Heart left ventricle (tissue), 16 donors: ENCODE measurements around the gene AHRR. TPM values are rescaled to one million over a fixed set of nuclear protein-coding genes. Genes with fewer than 3 reads are reported as not detected.
"Not testable (repeated sequence)": the region's sequence is repeated elsewhere in the genome, so short reads cannot be mapped to it uniquely, and the experiment has no call there.

Experiments
- ATAC-seq, 4 donors: fragments of 200-7000 bp; cut with Tn5 transposase; one replicate each; pipeline ENCODE4 v1.9.1; 2020 to 2022; ENCODE audit warnings: moderate library complexity in 4 of 4, mild to moderate bottlenecking in 3 of 4, moderate number of reproducible peaks in 1 of 4
- DNase-seq, 5 donors: peaks; one replicate each; pipeline ENCODE4 v3.0.0-alpha.2; 2020
- H3K27ac ChIP-seq, 12 donors: fragments of 200-600 bp; sonication (generic) in 4 of 12; one replicate each; pipeline versions ENCODE4 v1.5.0 to v1.8.0; 2016 to 2022; ENCODE audit warnings: mild to moderate bottlenecking in 2 of 12
- H3K27me3 ChIP-seq, 9 donors: fragments of 200-600 bp; sonication (generic) in 2 of 9; one replicate each; pipeline versions ENCODE4 v1.5.1 to v1.8.0; 2016 to 2022; ENCODE audit warnings: mild to moderate bottlenecking in 3 of 9
- H3K36me3 ChIP-seq, 9 donors: fragments of 200-600 bp; sonication (generic) in 2 of 9; one replicate each; pipeline versions ENCODE4 v1.5.0 to v1.8.0; 2018 to 2022; ENCODE audit warnings: mild to moderate bottlenecking in 2 of 9
- H3K4me1 ChIP-seq, 12 donors: fragments of 200-600 bp; sonication (generic) in 4 of 12; one replicate each; pipeline versions ENCODE4 v1.5.0 to v1.8.0; 2016 to 2022; ENCODE audit warnings: mild to moderate bottlenecking in 3 of 12
- H3K4me3 ChIP-seq, 12 donors: fragments of 200-600 bp; sonication (generic) in 4 of 12; one replicate each; pipeline versions ENCODE4 v1.5.0 to v1.8.0; 2017 to 2022; ENCODE audit warnings: mild to moderate bottlenecking in 9 of 12, moderate library complexity in 4 of 12
- H3K9me3 ChIP-seq, 12 donors: fragments of 200-600 bp; sonication (generic) in 4 of 12; one replicate each; pipeline versions ENCODE4 v1.5.0 to v1.8.0; 2016 to 2022; ENCODE audit warnings: mild to moderate bottlenecking in 1 of 12
- POLR2A ChIP-seq, 2 donors: fragments of 450-650 bp; IDR thresholded peaks; one replicate each; pipeline ENCODE4 v1.6.1; 2017; ENCODE audit warnings: antibody characterized with exemption in 2 of 2, mild to moderate bottlenecking in 2 of 2, moderate library complexity in 2 of 2
- WGBS, 4 donors: extraction: QIAGEN DNeasy Blood & Tissue Kit in 2 of 4; methylation state at CpG; one replicate each; pipeline versions ENCODE4 v1.1.5 to v1.1.7; 2013 to 2018; 5-methylcytosine and 5-hydroxymethylcytosine counted together
- intact Hi-C, 10 donors: fragments of 100-400 bp; cut with DNase I; formaldehyde crosslinking; loops; one replicate each; pipeline versions ENCODE4 v1.11.1 to v1.14.2; 2022
- polyA plus RNA-seq, 2 donors: library from polyadenylated mRNA; stranded (reverse); fragments of 200-250 nt; gene quantifications; one replicate each; pipeline ENCODE4 v1.2.3, GENCODE V29; 2013
- total RNA-seq, 9 donors: library from RNA; depleted of rRNA in 2 of 9; stranded (reverse); fragments of >200 nt in 2 of 9; fragmentation: NEBNext Ultra II Directional in 3 of 9; extraction: Animal tissue kit (Norgen Biotek cat#: 25700) in 3 of 9; gene quantifications; one replicate each; pipeline versions ENCODE4 v1.1.0 to v1.2.4, GENCODE V29; 2016 to 2023
- TF ChIP-seq, protein P1 (sequence below), 12 donors: fragments of 200-600 bp; sonication (generic) in 4 of 12; IDR thresholded peaks; one replicate each; pipeline versions ENCODE4 v1.5.0 to v1.8.0; 2018 to 2022; ENCODE audit warnings: antibody characterized with exemption in 12 of 12, mild to moderate bottlenecking in 5 of 12
- donor health status: ischemic (EF 13 %, LVEDD 7.1; RV severe dilation, severe dysfunction).
- donor health status: healthy with polysubstance abuse.
- donor health status: DM: no; HTN: yes; CAD: no.
- donor health status: DM: no; HTN: no; CAD: no.
- donor health status: ischemic (EF 25% LVEDD 6.9; RV normal size, moderate dysfunction).
- donor health status: ischemic (EF 25% LVEDD 5.7; RV mildly dilated, moderate dysfunction).
- donor health status: healthy.
- donor health status: DM: yes; HTN: yes; CAD: no.
- donor health status: ischemic (EF 35%, LVEDD 5.7; RV mildly dilated, moderate dysfunction).
- donor health status: nonischemic (EF 11% LVEDD 7.7; RV severe dilation, severe dysfunction).
- donor health status: DM: yes; HTN: yes; CAD: no.
- donor health status: PGD.
- donor health status: ischemic (EF 29% LVEDD 5.4; RV normal size, mild dysfunction).
- donor health status: nonischemic (EF 23%, LVEDD 6.1; RV moderate dilation, normal function).

AHRR gene
- total and polyA plus RNA-seq, 11 donors = 0.11 to 0.69 (median 0.26) TPM; not detected in 2

DNA sequence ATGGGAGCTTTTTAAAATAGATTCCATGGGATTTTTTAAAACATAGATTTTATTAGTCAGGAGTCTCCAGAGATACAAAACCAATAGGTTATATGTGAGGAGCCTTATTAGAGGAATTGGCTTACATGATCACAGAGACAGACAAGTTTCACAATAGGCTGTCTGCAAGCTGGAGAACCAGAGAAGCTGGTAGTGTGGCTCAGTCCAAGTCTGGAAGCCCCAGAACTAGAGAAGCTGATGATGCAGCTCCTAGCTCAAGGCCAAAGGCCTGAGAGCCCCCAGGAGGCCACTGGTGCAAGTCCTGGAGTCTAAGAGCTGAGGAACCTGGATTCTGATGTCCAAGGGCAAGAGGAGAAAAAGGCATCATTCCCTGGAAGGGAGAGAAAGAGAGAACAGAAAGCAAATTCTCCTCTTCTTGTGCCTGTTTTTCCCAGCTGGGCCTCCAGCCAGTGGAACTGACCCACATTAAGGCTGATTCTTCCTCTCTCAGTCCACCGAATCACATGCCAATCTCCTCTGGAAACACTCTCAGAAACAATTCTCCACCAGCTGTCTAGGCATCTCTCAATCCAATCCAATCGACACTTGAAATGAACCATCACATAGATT, 59.3 kb downstream of the AHRR start:
- no peak overlapping the region for H3K27ac ChIP-seq
- no peaks in the 10 kb centered on the region for H3K36me3 ChIP-seq
- H3K4me3 ChIP-seq = no peak overlapping the region
- H3K4me1 ChIP-seq = no peaks in the 10 kb centered on the region
- H3K27me3 ChIP-seq = peaks cover 0 to 2% (median 0%) of the 10 kb centered on the region in 9 donors
- DNase-seq = peak in 1 of 5 donors; percentile 23
- peaks cover 0 to 47% (median 8%) of the 10 kb centered on the region in 12 donors for H3K9me3 ChIP-seq
- WGBS, 4 donors = 72 to 86% (median 79%) methylated on average over 2 of the region's 2 CpGs
- no peak for TF ChIP-seq POLR2A (IDR thresholded peaks at IDR 0.05)
- TF ChIP-seq, protein P1, sequence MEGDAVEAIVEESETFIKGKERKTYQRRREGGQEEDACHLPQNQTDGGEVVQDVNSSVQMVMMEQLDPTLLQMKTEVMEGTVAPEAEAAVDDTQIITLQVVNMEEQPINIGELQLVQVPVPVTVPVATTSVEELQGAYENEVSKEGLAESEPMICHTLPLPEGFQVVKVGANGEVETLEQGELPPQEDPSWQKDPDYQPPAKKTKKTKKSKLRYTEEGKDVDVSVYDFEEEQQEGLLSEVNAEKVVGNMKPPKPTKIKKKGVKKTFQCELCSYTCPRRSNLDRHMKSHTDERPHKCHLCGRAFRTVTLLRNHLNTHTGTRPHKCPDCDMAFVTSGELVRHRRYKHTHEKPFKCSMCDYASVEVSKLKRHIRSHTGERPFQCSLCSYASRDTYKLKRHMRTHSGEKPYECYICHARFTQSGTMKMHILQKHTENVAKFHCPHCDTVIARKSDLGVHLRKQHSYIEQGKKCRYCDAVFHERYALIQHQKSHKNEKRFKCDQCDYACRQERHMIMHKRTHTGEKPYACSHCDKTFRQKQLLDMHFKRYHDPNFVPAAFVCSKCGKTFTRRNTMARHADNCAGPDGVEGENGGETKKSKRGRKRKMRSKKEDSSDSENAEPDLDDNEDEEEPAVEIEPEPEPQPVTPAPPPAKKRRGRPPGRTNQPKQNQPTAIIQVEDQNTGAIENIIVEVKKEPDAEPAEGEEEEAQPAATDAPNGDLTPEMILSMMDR (IDR thresholded peaks at IDR 0.05) = no peak
- ATAC-seq = no peak
- intact Hi-C loops = no loop called here

DNA sequence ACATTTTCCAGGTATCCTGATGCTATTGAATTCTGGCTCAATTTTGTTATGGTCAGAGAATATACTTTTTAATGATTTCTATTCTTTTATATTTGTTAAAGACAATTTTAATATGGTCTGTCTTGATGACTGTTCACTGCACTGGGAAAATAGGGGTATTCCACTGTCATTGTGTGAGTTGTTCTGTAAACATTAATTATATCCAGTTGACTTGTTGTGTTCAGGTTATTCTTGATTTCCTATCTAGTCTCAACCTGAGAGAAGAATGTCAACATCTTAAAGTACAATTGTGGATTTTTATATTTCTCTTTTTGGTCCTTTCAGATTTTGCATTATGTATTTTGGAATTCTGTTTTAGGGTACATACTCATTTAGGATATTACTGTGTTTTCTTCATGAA, 61.6 kb downstream of the AHRR start:
- no peaks in the 10 kb centered on the region for H3K36me3 ChIP-seq
- intact Hi-C loops = no loop called here
- no peak for ATAC-seq
- peaks cover 0 to 9% (median 0%) of the 10 kb centered on the region in 9 donors for H3K27me3 ChIP-seq
- no peaks in the 10 kb centered on the region for H3K4me1 ChIP-seq
- H3K9me3 ChIP-seq = peaks cover 0 to 54% (median 8%) of the 10 kb centered on the region in 12 donors
- no peak overlapping the region for H3K4me3 ChIP-seq
- DNase-seq = no peak
- H3K27ac ChIP-seq = no peak overlapping the region
- no peak for TF ChIP-seq POLR2A (IDR thresholded peaks at IDR 0.05)
- TF ChIP-seq, protein P1 (IDR thresholded peaks at IDR 0.05) = no peak

DNA sequence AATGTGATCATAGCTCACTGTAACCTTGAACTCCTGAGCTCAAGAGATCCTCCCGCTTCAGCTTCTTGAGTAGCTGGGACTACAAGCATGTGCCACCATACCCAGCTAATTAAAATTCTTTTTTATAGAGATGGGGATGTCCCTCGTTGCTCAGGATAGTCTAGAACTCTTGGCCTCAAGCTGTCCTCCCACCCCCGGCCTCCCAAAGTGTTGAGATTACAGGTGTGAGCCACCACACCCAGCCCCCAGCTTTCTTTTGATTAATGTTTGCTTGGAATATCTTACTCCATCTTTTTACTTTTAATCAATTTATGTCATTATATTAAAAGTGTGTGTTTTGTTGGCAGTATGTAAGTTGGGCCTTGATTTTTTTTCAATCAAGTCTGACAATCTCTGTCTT, 62.1 kb downstream of the AHRR start:
- Histone ChIP-seq H3K27ac (no peak overlapping the region), H3K36me3 (no peaks in the 10 kb centered on the region), H3K27me3 (peaks cover 0 to 15% (median 0%) of the 10 kb centered on the region in 9 donors), H3K9me3 (peaks cover 0 to 54% (median 8%) of the 10 kb centered on the region in 12 donors), H3K4me3 (no peak overlapping the region), H3K4me1 (no peaks in the 10 kb centered on the region)
- DNase-seq (no peak), ATAC-seq (no peak)
- intact Hi-C loops = no loop called here
- TF ChIP-seq, protein P1 (IDR thresholded peaks at IDR 0.05) = no peak
- TF ChIP-seq POLR2A (IDR thresholded peaks at IDR 0.05) = no peak
- 68 to 82% (median 72%) methylated on average over 3 of the region's 3 CpGs for WGBS, 4 donors

DNA sequence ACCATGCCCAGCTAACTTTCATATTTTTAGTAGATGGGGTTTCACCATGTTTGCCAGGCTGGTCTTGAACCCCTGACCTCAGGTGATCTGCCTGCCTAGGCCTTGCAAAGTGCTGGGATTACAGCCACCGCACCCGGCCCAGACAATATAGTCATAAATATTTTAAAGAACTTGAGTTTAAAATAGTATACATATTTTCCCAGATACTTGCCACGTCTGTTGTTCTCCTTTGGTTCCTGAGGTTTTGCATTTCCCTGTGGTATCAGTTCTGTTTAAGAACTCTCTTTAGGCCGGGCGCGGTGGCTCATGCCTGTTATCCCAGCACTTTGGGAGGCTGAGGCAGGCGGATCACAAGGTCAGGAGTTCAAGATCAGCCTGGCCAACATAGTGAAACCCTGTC, 63.1 kb downstream of the AHRR start:
- H3K36me3 ChIP-seq, H3K4me1 ChIP-seq, intact Hi-C loops, H3K27ac ChIP-seq, DNase-seq, H3K4me3 ChIP-seq, ATAC-seq: not testable (repeated sequence)
- Histone ChIP-seq H3K27me3 (peaks cover 0 to 17% (median 0%) of the 10 kb centered on the region in 9 donors), H3K9me3 (peaks cover 0 to 54% (median 8%) of the 10 kb centered on the region in 12 donors)
- WGBS, 4 donors = 88 to 94% (median 90%) methylated on average over 7 of the region's 7 CpGs

DNA sequence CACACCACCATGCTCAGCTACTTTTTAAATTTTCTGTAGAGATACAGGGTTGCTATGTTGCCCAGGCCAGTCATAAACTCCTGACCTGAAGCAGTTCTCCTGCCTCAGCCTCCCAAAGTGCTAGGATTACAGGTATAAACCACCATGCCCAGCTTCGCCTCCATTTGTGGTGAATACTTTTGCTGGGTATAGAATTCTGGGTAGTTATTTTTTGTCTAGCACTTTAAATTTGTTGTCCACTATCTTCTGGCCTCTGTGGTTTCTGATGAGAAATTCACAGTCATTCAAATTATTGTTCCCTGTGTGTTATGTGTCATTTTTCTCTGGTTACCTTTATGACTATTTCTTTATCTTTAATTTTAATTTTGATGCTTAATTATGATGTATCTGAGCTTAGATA, 63.8 kb downstream of the AHRR start:
- no peaks in the 10 kb centered on the region for H3K4me1 ChIP-seq
- WGBS, 4 donors = 97 to 100% (median 100%) methylated on average over 1 of the region's 1 CpG
- TF ChIP-seq, protein P1 (IDR thresholded peaks at IDR 0.05) = no peak
- TF ChIP-seq POLR2A (IDR thresholded peaks at IDR 0.05) = no peak
- ATAC-seq = no peak
- H3K27ac ChIP-seq = no peak overlapping the region
- peaks cover 0 to 48% (median 8%) of the 10 kb centered on the region in 12 donors for H3K9me3 ChIP-seq
- H3K4me3 ChIP-seq = no peak overlapping the region
- peaks cover 0 to 18% (median 0%) of the 10 kb centered on the region in 9 donors for H3K27me3 ChIP-seq
- intact Hi-C loops = no loop called here
- DNase-seq = no peak
- no peaks in the 10 kb centered on the region for H3K36me3 ChIP-seq
